RCC 7860 (cell line): ENCODE results near the gene C16orf96.

Source experiments
- DNase-seq: peaks from one replicate; pipeline ENCODE4 v3.0.0-alpha.2; 2015; ENCODE audit warnings: low spot score
- FAIRE-seq: peaks from 2 replicates; lab custom pipeline; 2012; peaks lifted over from hg19 to GRCh38; lab: Jason Lieb, UNC

Gene C16orf96

DNA sequence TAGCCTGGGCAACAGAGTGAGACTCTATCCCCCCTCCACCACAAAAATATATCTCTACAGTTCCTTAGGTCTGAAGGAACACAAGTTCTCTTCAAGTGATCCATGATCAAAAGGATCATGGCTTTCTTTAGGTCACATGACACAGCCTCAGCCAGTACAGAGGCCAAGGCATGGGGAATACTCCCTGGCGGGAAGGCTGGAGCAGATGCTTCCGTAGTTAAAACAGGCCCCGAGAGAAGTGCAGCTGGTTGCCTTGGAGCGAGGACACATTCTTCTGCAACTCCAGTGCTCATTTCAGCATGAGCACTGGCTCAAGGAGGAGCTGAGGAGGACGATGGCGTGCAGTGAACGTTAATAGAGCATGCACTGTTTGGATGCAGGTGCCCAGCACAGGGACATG is 31.1 kb upstream of the C16orf96 start:
- DNase-seq (no peak), FAIRE-seq (no peak)

DNA sequence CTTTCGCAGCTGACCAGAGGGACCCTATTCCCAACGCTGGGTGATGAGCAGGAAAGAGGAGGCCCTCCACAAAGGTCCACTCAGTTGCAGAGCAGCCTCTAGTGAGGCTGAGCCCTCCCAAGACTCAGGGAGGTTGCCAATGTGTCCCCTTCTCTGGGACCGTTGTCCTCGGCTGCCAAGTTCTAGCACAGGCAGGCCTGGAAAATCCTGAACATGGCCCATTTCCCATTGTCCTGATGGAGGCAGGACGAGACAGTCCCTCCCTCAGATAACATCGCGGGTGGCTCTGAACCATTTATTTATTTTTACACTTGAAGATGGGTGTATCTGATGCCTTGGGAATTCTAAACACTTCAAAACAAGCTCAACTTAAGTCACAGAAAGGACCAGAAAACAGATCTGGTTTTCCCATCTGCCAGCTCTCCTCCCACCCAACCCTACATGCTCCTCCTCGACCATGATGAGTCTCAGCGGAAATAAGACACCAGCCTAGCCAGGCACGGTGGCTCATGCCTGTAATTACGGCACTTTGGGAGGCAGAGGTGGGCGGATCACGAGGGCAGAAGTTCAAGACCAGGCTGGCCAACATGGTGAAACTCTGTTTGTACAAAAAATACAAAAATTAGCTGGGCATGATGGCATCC is 30.4 kb upstream of the C16orf96 start:
- FAIRE-seq (no peak), DNase-seq (no peak)

- DNase-seq (peak; percentile 65), FAIRE-seq (no peak)
Measured at GRCh38 chr16:4529085-4530060, 26.8 kb upstream of the C16orf96 start.

- FAIRE-seq: no peak
- DNase-seq: no peak
Measured at GRCh38 chr16:4531811-4532210, 24.3 kb upstream of the C16orf96 start.

DNA sequence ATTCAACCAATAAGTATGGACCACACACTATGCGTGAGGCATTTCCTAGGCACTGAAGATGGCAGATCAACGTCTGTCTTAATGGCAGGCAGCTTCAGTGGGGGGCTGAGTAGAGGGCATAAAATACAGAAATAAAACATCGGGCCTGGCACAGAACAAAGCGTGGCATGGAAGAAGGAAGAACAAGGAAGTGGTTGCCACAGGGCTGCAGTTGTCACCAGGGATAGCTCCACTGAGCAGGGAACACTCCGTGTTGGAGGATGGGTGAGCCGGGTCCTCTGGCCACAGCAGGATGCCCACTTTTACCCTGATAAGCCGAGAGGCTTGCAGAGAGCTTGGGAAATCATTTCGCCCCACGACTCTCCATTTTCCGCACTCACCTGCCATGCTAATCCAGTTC is 23.9 kb upstream of the C16orf96 start:
- no peak for DNase-seq
- FAIRE-seq: no peak

- no peak for DNase-seq
- FAIRE-seq: no peak
Measured at GRCh38 chr16:4533490-4533889, 22.6 kb upstream of the C16orf96 start.

GRCh38 chr16:4534151-4534790 is 21.9 kb upstream of the C16orf96 start:
- DNase-seq: no peak

DNA sequence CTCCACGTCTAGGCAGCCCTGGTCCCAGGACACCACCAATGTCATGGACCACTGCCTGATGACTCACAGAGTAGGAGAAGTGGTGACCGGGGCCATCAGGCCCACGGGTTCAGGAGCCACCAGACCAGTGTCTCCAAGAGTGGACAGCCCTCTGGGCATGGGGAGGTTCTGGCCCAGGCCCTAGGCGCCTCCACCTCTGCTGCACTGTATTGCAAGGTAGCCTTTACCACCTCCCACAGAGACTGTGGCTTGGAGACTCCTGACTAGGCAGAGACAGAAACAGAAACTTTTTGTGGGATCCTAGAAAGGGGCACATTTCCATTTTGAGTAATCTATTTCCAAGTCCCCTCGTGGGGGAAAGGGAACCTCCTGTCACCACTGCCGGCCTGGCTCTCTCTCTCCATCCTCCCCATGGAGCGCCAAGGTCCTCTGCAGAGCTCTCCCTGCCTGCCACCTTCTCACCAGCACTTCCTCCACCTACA is 20.5 kb upstream of the C16orf96 start:
- no peak for DNase-seq
- no peak for FAIRE-seq

More at GRCh38 chr16:4534151-4534790, 21.9 kb upstream of the C16orf96 start:
- FAIRE-seq: no peak

- FAIRE-seq: no peak
- DNase-seq: no peak
Measured at GRCh38 chr16:4536391-4537106, 19.6 kb upstream of the C16orf96 start.

DNA sequence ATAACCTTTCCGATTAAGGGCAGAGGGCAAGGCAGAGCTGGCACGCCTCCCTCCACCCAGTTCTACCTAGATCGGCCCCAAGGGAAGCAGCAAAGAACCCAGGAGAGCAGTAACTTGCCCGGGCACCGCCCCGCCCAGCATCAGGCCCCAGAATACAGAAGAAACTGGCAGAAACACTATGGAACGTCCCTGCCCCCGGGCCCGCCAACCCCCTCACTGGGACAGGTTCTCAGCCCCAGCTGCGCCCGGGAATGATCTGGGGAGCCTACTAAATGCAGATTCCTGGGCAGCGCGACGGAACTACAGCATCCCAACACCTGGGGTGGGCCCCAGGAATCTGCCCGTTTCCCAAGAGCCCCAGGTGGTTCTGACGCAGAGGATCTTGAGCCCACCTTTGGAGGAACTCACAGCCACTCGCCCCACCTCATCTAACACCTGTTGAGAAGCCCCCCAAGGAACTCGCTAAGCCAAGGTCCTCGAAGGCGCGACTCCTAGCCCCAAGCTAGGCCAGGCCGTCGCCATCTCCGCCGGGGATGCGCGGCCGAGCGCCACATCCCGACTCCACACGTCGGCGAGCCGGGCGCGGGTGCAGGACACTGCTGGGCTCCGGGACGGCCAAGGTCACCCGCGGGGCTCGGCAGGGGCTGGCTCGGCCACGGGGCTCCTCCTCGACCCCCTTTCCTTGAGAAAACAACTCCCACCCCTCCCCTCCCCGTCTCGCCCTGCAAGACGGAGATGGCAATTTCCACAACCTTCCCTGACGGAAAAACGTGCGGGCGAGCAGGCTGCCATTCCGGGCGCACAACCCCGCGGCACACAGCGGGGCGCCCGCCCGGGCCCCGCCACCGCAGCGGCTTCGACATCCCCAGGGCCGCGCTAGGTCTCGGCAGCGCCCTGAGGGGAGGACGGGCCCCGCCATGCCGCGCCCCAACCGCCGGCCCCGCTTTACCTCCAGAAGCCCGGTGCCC is 18.5 kb upstream of the C16orf96 start:
- FAIRE-seq (no peak), DNase-seq (no peak)

- peak; percentile 67 for DNase-seq
- no peak for FAIRE-seq
Measured at GRCh38 chr16:4538350-4539235, 17.5 kb upstream of the C16orf96 start, which contains the start of gene CDIP1. CDIP1 (minus strand) TSS chr16:4538773; CDS start chr16:4514130, 24,643 bp downstream.

GRCh38 chr16:4539716-4540284 is 16.3 kb upstream of the C16orf96 start:
- DNase-seq (no peak), FAIRE-seq (no peak)

- no peak for FAIRE-seq
Measured at GRCh38 chr16:4544473-4544872, 11.7 kb upstream of the C16orf96 start.

DNA sequence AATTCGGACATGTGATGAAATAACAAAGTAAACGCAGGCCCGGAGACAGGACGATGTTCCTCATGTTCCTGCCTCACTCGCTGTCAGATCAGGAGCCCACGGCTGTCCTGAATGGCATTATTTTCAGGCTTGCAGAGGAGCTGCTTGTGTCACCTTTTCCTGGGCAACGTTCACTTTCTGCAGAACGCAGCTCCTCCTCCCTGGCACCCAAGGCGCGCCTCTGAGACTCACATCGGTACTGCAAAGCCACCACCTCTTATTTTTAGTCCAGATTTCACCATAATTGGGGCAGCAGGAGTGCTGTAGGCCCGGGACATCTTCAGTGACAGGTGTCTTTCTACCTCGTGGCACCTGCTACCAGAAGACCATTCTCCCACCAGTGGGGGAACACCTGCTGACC is 8.0 kb upstream of the C16orf96 start:
- FAIRE-seq (no peak), DNase-seq (no peak)

More at GRCh38 chr16:4544473-4544872, 11.7 kb upstream of the C16orf96 start:
- no peak for DNase-seq

DNA sequence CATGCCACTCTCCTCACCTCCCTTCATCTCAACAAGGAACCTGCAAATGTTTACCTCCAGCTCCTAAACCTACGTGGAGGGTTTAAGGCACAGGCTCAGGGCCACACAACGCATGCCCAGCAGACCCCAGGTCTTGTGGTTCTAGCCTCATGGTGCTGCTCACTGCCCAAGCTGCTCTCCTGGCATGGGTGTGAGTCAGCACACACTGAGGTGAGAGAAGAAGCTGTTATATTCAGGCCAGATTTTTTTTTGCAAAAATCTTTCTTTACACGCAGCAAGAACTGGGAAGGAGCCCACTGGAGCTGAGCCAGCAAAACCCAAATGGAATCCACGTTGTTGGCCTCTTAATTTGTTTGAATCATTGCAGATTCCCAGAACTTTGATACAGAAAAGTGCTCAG is 5.5 kb upstream of the C16orf96 start:
- DNase-seq (no peak), FAIRE-seq (no peak)

- FAIRE-seq: no peak
- DNase-seq: no peak
Measured at GRCh38 chr16:4552541-4552940, 3.6 kb upstream of the C16orf96 start.

- FAIRE-seq (no peak), DNase-seq (no peak)
Measured at GRCh38 chr16:4556580-4556979, 440 bp downstream of the C16orf96 start.

DNA sequence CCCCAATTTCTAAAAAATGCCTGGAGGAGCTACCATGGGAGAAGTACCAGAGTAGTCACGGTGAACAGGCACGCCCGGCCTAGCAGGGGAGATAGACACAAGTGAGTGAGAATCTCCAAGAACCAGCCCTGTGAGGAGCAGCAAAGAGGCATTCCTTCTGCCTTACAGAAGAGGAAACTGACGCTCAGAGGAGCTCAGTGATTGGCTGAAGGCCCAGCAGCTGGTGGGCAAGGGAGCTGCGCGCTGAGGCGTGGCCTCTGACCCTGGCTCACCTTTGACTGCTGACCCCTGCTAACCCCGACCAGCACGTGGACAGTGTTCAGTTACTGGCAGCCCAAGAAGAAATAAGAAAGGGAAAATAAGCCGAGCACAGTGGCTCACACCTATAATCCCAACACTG is 1.8 kb downstream of the C16orf96 start:
- no peak for DNase-seq
- FAIRE-seq: no peak
